Fibroblast of skin of right biceps (primary cell): ENCODE results near the gene SMAD3.

Experiments used
- DNase-seq: peaks from one replicate; pipeline ENCODE4 v3.0.0-alpha.2; 2013

Gene SMAD3

GRCh38 chr15:67127965-67128364 lies 62.6 kb downstream of the SMAD3 start:
- DNase-seq = peak; percentile 99

GRCh38 chr15:67130166-67130565 lies 64.8 kb downstream of the SMAD3 start:
- DNase-seq = no peak

DNA sequence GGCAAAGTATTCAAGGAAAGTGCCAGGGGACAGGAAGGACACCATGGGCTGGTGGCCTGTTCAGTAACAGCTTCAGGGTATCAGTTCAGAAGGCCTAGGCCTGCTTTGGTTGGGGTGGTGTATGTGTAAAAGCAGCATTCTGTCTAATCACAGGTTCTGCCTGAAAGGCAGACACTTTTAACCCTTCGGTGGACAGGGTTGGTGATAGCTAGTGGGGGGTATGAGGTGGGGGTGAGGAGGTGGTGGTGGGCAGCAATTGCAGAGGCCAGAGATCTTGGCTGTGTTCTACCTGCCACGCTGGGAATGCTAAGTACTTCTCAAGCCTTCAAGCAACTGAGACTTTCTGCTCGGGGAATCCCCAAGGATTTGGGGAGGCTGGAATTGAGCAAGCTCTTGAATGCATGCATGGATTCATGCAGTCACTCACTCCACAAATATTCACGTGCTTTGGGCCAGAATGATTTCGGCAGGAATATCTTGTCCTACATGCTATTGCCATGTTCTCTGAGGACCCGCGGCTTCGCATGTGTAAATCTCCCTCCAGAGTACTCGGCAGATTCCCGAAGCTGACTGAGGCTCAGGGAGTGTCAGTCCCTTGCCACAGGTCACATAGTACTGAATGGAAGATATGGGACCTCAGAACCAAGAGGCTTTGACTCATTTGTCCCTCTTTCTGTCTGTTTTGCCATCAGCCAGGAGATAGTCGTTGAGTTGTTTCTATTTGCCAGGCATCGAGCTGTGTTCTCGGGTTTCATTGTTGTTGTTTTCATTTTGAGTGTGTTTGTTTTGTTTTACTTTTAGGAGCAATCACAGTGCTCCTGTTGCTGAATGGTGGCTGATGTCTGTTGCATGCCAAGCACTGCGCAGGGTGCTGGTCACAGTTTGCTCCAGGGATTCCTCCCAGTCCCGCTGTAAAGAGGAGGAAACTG lies 65.5 kb downstream of the SMAD3 start:
- DNase-seq = peak; percentile 87

GRCh38 chr15:67132276-67132675 lies 66.9 kb downstream of the SMAD3 start:
- no peak for DNase-seq

DNA sequence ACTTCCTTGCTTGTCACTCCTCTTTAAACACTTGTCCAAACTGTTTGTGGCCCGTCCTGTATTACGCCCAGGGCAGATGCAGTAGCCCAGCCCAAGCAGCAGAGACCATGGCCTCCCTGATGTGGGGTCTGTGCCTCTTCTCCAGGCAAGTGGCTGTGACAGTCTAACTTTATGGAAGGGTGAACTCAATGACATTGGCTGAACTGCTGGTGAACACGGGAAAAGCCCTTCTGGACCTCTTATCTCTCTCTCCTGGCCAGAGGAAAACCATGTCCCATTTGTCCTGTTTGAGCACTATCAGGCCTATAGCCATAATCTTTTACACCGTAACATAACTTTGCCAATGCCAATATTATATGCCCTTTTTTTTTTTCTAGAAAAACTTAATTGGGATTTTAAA lies 67.6 kb downstream of the SMAD3 start:
- DNase-seq = no peak

GRCh38 chr15:67133738-67134066 lies 68.3 kb downstream of the SMAD3 start:
- DNase-seq = no peak

DNA sequence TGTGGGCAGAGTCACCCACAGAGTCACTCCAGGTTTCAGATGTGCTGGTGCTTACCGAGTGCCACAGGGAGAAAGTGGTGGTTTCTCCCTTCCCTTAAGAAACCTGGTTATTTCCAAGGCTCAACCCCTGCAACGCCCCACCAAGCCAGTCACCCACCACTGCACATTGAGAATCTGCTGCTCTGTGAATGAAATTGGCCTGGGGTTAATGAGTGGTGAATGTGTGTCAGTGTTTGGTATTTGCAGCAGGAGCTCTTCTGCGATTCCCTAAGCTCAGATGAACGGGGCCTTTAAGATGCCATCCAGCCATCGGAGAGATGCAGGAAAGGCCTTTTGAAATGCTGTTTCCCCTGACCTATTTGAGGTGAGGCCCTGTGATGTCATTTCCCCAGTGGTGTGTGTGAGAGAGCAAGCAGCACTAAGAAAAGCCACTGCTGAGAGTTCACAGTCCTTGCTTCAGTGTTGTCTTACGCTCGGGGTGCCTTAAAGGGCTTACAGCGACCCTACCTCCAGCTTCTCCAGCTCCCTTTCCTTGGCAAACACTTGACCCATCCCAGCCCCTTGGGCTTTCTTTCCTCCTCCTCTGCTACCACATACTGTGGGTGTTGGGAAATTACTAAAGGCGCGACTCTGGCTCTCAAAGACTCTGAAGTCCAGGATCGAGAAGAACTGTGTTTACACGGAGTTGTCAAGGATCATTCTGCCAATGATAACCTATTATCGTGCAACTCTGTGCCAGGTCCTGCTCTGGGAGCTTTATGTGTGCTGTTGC lies 68.9 kb downstream of the SMAD3 start:
- peak; percentile 52 for DNase-seq

- DNase-seq = no peak
Observed at GRCh38 chr15:67134871-67135492, 69.6 kb downstream of the SMAD3 start.

- DNase-seq = peak; percentile 54
Observed at GRCh38 chr15:67135494-67135893, 70.1 kb downstream of the SMAD3 start.

DNA sequence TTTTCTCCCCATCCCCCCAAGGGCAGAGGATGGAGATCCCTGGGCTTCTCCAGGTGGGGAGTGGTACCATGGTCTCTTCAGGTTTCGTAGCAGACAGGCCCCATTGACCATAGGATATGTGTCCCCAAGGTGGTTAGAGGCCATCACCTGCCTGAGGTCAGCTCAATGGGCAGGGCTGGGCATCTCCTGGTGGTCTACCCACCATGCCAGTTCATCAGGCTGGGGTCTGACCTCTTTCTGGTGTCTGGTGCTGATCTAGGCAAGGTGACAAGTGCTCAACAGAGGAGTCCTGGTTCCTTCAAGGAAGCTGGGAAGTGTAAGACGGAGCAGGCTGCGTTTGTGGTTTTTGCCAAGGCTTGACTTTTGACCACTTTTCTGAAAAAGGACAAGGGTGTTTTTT lies 71.4 kb downstream of the SMAD3 start:
- no peak for DNase-seq

GRCh38 chr15:67137319-67137718 lies 71.9 kb downstream of the SMAD3 start:
- no peak for DNase-seq

GRCh38 chr15:67137951-67138848 lies 72.8 kb downstream of the SMAD3 start:
- no peak for DNase-seq

- DNase-seq = no peak
Observed at GRCh38 chr15:67138891-67139855, 73.8 kb downstream of the SMAD3 start.

- no peak for DNase-seq
Observed at GRCh38 chr15:67140078-67140833, 74.9 kb downstream of the SMAD3 start.

DNA sequence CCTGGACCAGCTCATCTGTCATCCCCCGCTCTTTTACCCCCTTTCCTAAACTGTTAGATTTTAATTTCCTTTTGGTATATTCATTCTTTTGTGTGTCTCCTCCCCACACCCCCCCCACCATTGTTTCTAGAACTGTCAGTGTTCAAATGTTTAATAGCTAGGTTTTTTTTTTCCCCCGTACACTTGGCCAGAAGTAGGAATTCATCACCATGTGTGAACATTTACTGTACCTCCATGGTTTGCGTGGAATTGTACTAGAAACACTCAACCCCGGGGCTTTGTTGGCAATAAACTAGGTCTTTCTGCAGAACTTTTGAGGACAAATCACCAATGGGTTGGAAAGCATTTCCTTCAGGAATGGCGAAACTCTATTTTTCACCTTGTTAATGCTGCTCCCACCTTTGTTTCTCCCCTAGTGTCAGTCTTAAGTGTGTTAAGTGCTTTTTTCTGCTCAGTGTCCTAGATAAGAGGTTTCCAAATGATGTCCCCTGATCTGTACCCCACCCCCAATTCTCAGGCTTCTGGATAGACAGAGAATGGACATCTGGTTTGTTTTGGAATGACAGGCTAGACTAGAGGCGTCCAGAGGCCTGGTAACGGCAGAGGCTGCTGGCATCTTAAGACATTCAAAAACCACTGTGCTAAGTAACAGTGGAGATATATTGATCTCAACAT lies 76.8 kb downstream of the SMAD3 start:
- DNase-seq = peak; percentile 52

DNA sequence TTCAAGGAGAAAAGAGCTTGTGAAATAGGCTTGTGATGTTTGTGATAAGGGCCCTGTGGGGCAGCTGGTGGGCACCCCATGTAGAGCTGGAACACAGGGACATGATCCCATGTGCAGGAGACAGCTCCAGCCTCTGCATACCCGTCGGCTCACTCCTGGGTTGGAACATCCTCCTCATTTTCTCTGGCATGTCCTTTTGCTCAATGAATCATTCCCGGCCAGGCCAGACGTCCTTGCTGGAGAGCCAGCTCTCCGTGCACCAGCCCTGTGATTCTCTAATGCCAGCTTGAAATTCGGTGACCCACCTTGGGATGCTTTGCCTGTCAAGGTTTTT lies 77.3 kb downstream of the SMAD3 start:
- DNase-seq = peak; percentile 69

GRCh38 chr15:67143646-67144045 lies 78.2 kb downstream of the SMAD3 start:
- DNase-seq = no peak

DNA sequence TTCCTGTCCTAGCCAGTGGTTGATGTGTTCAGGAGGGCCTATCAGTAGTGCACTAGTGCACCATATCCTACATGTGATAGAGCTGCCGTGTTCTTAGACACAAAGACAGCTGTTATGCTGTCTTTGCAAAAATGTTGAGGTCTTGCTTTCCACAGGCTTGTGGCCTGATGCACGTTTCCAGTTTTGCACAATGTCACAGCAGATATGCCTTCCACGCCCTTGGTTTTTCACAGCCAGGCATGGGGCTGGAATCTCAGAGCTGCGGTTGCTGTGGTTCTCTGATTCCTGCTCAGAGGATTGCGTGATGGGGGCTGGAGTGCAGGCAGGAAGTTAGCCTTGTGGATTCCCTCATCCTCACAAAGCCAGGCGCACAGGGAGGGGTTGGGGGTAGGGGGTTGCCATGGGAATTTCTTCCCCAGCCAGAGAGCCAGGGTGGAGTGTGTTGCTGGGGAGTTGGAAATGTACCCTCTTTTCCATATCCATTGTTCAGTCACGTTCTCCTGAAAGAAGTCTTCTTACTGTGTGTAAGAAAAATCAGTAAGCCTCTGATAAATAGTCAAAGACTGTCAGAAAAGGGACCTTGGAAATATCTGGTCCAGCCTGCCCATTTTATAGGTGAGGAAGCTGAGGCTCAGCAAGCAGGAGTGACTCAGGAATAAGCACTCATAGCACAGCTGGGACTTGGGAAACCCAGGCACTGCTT lies 79.4 kb downstream of the SMAD3 start:
- peak; percentile 97 for DNase-seq

- no peak for DNase-seq
Observed at GRCh38 chr15:67145312-67145610, 79.9 kb downstream of the SMAD3 start.

- DNase-seq = no peak
Observed at GRCh38 chr15:67145710-67146109, 80.3 kb downstream of the SMAD3 start.
